Central memory CD4-positive, alpha-beta T cell (primary cell): ENCODE results near the gene HIP1R.
A peak's percentile ranks its signal among the peaks of the same experiment; 100 is the strongest.
"Not testable (repeated sequence)": the region's sequence is repeated elsewhere in the genome, so short reads cannot be mapped to it uniquely, and the experiment has no call there.

Experiments
- DNase-seq: peaks from one replicate; pipeline ENCODE4 v3.0.0; 2022

Gene HIP1R

GRCh38 chr12:122895704-122896636 lies 60.7 kb downstream of the HIP1R start, which contains the start of gene VPS37B:
VPS37B (minus strand) TSS chr12:122896124; CDS start chr12:122896062, 62 bp downstream.
- peak; percentile 93 for DNase-seq

DNA sequence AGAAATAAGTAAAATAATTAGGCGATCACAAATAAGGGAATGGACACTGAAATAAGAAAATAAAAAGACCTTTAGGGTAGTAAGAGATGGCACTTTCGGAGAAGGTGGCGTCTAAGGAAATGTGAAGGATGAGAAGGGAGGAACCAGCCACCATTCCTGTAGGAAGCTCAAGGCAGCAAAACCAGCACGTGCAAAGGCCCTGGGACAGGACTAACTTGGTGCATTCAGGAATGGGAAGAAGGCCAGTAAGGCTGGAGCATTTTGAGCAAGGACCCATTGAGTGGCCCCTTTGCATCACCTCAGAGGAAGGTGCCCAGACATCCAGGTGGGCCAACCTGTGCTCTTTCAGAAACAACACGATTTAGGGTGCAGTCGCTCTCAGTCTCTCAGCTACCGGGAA lies 61.4 kb downstream of the HIP1R start:
- DNase-seq = no peak

GRCh38 chr12:122899887-122900286 lies 64.6 kb downstream of the HIP1R start:
- DNase-seq = no peak

DNA sequence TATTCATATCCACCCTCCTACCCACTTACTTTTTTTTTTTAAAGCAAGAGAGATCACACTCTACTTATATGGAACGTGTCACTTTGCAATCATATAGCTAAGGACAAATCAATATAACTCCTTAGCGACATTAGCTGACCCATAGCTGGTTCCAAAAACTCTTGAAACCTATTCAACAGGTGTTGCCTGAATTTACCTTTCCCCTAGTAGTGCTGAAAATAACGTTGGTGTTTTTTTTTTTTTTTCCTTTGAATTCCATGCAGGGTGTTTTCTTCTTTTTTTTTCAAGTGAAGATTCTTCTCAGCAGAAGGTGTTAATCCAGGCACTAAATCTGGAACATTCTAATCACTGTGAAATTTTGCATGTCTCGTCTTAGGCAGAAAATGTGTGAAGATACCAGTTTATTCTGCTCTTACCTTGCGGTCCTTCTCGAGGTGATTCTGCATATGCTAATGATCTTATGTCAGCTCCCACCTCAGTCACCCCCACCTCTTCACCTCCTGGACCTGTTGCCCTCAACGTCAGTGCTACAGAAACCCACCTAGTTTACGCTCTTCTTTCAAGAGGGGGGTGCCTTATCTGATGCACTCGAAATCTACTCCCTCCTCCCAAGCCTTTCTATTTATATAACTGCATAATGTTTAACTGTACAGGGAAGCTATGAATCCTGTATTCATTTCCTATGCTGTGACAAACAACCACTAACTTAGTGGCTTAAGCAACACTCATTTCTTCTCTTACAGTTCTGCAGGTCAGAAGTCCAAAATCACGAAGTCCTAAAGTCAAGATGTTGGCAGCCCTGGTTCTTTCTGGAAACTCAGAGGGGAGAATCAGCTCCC lies 67.8 kb downstream of the HIP1R start:
- no peak for DNase-seq

DNA sequence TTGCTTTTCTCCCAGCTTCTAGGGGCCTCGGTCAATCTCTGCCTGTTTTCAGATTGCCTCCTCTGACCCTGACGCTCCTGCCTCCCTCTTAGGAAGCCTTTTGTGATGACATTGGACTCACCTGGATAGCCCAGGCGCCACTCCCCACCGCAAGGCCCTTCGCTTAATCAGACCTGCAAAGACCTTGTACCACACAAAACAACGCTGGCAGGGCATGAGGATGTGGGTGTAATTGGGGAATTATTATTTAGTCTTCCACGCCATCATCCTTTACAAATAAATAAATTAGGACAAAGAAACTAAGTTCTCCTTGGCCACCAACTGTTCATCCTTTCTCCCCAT lies 68.4 kb downstream of the HIP1R start:
- no peak for DNase-seq

- not testable (repeated sequence) for DNase-seq
Measured at GRCh38 chr12:122905258-122905657, 70.0 kb downstream of the HIP1R start.

DNA sequence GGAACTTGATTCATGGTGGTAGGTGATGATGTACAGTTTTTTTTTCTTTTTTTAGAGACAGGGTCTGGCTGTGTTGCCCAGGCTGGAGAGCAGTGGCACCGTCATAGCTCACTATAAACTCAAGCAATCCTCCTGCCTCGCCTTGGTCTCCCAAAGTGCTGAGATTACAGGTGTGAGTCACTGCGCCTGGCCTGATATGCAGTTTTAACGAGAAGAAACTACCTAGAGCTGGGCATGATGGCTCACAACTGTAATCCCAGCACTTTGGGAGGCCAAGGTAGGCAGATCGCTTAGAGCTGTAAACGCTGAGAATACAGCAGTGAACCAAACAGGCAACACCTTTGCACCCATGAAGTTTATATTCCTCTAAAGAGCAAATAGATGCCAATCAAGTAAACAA lies 73.7 kb downstream of the HIP1R start:
- no peak for DNase-seq

DNA sequence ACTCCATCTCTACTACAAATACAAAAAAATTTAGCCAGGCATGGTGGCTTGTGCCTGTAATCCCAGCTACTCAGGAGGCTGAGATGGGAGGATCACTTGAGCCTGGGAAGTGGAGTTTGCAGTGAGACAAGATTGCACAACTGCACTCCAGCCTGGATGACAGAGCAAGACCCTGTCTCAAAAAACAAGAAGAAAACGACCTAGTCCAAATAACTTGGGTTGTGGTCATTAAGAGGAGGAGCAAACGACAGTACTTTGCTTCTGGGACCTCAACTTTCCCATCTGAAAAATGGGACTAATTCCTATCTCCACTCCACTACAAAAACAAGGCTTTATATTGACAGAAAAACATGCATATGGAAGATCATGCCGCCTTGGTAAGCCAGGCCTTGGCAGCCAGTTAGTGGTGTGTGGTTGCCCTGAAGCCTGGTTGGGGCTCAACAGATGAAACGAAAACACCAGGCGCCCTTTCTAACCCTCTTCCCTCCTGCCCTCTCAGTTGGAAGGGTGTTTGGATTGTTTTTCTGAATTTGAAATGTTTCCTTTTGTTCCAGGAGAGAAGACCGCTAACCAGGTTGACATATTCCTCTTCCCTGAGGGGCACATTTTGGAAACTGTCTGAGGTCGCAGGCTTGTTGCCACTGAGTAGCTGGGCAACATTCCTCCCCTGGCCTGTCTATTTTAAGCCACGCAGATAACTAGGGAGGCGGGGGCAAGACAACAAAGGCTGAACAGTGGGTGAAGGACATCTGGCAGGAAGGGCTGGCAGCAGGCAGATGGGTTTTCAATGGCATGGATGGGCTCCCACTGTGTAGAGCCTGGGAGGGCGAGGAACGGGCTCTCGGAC lies 74.4 kb downstream of the HIP1R start:
- no peak for DNase-seq
